Small intestine (tissue), 16 donors: ENCODE results near the gene TNPO3. TPM values are rescaled to one million over a fixed set of nuclear protein-coding genes. Genes with fewer than 3 reads are reported as not detected.

Experiments used
- DNase-seq, 2 donors: peaks; one replicate each; pipeline versions ENCODE4 v3.0.0 to v3.0.0-alpha.2; 2013
- FAIRE-seq: peaks from 2 replicates; lab custom pipeline; 2012; peaks lifted over from hg19 to GRCh38; lab: Jason Lieb, UNC
- H3K27ac ChIP-seq, 3 donors: one replicate each; pipeline ENCODE4 v1.5.1; 2013; ENCODE audit warnings: low read length in 2 of 3, mild to moderate bottlenecking in 2 of 3, control low read depth in 1 of 3, inconsistent platforms in 1 of 3, low read depth in 1 of 3, moderate library complexity in 1 of 3
- H3K27me3 ChIP-seq, 3 donors: one replicate each; pipeline ENCODE4 v1.6.1; 2013; ENCODE audit warnings: low read length in 3 of 3, inconsistent platforms in 1 of 3; ENCODE audit not compliant: control insufficient read depth in 3 of 3, insufficient read depth in 3 of 3
- H3K36me3 ChIP-seq, 3 donors: one replicate each; pipeline ENCODE4 v1.6.1; 2013; ENCODE audit warnings: low read length in 3 of 3, inconsistent platforms in 1 of 3, low read depth in 1 of 3, mild to moderate bottlenecking in 1 of 3, moderate library complexity in 1 of 3; ENCODE audit not compliant: control insufficient read depth in 3 of 3, insufficient read depth in 2 of 3
- H3K4me1 ChIP-seq, 3 donors: one replicate each; pipeline ENCODE4 v1.6.1; 2013; ENCODE audit warnings: low read length in 2 of 3, inconsistent platforms in 1 of 3, low read depth in 1 of 3, mild to moderate bottlenecking in 1 of 3, moderate library complexity in 1 of 3; ENCODE audit not compliant: control insufficient read depth in 3 of 3, insufficient read depth in 2 of 3
- H3K4me3 ChIP-seq, 3 donors: one replicate each; pipeline ENCODE4 v1.5.1; 2013; ENCODE audit warnings: low read length in 3 of 3, control low read depth in 1 of 3, inconsistent platforms in 1 of 3, low read depth in 1 of 3, mild to moderate bottlenecking in 1 of 3, moderate library complexity in 1 of 3
- H3K9me3 ChIP-seq, 2 donors: one replicate each; pipeline ENCODE4 v1.6.1; 2013; ENCODE audit warnings: low read depth in 1 of 2, low read length in 1 of 2; ENCODE audit not compliant: control insufficient read depth in 2 of 2, insufficient read depth in 1 of 2
- WGBS, 3 donors: extraction: QIAGEN DNeasy Blood & Tissue Kit; methylation state at CpG; one replicate each; pipeline ENCODE4 v1.1.7; 2013; 5-methylcytosine and 5-hydroxymethylcytosine counted together
- long read RNA-seq, 10 donors: transcript quantifications; one replicate each; lab custom pipeline, GENCODE V29; 2026
- polyA plus RNA-seq, 4 donors: library from polyadenylated mRNA; stranded (reverse) in 3 of 4; unstranded in 1 of 4; fragments of 200-250 nt in 3 of 4; fragments of 120-200 nt in 1 of 4; gene quantifications; one replicate each; pipeline versions ENCODE4 v1.2.1 to v1.2.3, GENCODE V29; 2013
- donor health status: healthy with polysubstance abuse.
- donor health status: control.
- donor health status: control.
- donor health status: Bipolar disorder and iron deficiency.
- donor health status: healthy.

TNPO3 gene
- polyA plus RNA-seq: 10 to 100 TPM; 14.1 to 34.1 (median 17.2) TPM
- long read RNA-seq, donor 1, full-length matches to known transcripts: 7 of 27 reads
- long read RNA-seq, donor 1, partial matches to known transcripts: 20 of 27 reads
- long read RNA-seq, donor 1, other reads (novel, unspliced or antisense): 0 of 27 reads
- long read RNA-seq, donor 2, full-length matches to known transcripts: 5 of 5 reads
- long read RNA-seq, donor 2, partial matches to known transcripts: 0 of 5 reads
- long read RNA-seq, donor 2, other reads (novel, unspliced or antisense): 0 of 5 reads
- long read RNA-seq, donor 3, partial matches to known transcripts: 22 of 22 reads
- long read RNA-seq, donor 3, other reads (novel, unspliced or antisense): 0 of 22 reads
- long read RNA-seq, donor 4: 0 reads
- long read RNA-seq, donor 5: 0 reads
- long read RNA-seq, donor 6, full-length matches to known transcripts: 2 of 2 reads
- long read RNA-seq, donor 6, partial matches to known transcripts: 0 of 2 reads
- long read RNA-seq, donor 6, other reads (novel, unspliced or antisense): 0 of 2 reads
- long read RNA-seq, donor 7, full-length matches to known transcripts: 6 of 19 reads
- long read RNA-seq, donor 7, partial matches to known transcripts: 13 of 19 reads
- long read RNA-seq, donor 7, other reads (novel, unspliced or antisense): 0 of 19 reads
- long read RNA-seq, donor 8: 0 reads
- long read RNA-seq, donor 9: 0 reads
- long read RNA-seq, donor 10, full-length matches to known transcripts: 5 of 29 reads
- long read RNA-seq, donor 10, partial matches to known transcripts: 24 of 29 reads
- long read RNA-seq, donor 10, other reads (novel, unspliced or antisense): 0 of 29 reads

GRCh38 chr7:129054438-129055293 lies at the start of gene TNPO3:
TSS of gene TNPO3 (minus strand) at chr7:129055111. CDS start at chr7:129054770, 341 bp downstream.
- FAIRE-seq (no peak), DNase-seq (peak; percentile 96 to 97)
- peak within 1 kb of the TSS; percentile 91 to 99 (median 92) for H3K27ac ChIP-seq
- WGBS, 3 donors: 0% methylated on average over 59 of the region's 59 CpGs
- peaks cover 2 to 7% (median 2%) of the 10 kb centered on the region in 3 donors for H3K4me1 ChIP-seq
- H3K9me3 ChIP-seq: no peaks in the 10 kb centered on the region
- H3K27me3 ChIP-seq: no peaks in the 10 kb centered on the region
- H3K36me3 ChIP-seq: peaks cover 0 to 5% (median 2%) of the 10 kb centered on the region in 3 donors
- peak within 1 kb of the TSS; percentile 73 to 97 (median 87) for H3K4me3 ChIP-seq

DNA sequence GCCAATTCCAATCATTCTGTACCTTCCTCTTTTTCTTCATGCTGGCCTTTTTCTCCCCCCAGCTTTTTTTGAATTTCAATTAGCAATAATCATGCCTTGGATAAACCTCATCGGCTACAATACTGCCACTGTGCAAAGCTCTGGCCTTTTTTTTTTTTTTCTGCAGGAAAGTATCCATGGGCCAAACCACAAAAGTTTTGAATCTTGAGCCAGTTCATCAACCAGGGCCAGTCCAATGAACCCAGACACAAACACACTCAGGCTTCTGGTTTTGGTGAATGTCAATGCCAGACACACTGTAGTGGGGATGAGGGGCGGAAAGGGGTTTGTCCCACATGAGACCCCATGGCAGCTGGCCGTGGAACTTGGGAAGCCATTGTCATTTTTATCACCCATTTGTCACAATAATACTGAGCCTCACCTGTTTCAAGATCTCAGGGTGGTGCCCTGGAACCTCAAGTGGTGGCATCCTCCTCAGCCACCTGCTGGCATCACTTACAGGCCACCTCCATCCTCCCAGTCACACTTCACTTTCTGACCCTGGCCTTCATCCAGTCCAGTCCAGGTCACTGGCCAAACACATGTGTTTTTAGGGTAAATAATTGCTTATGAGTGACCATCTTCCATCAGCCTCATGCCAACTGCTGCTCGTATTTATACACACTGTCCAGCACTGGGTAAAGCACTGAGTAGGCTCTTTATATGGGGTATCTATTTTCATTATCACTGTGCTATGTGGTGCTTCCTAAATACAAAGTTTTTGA lies 48.8 kb upstream of the TNPO3 start:
- peak overlapping the region in 1 of 3 donors; percentile 87 for H3K27ac ChIP-seq
- WGBS, 3 donors: 80 to 95% (median 86%) methylated on average over 4 of the region's 4 CpGs

GRCh38 chr7:129101746-129102145 lies 46.8 kb upstream of the TNPO3 start:
- no peaks in the 10 kb centered on the region for H3K9me3 ChIP-seq
- no peak overlapping the region for H3K4me3 ChIP-seq
- WGBS, 3 donors: 76 to 94% (median 89%) methylated on average over 6 of the region's 6 CpGs
- H3K27ac ChIP-seq: peak overlapping the region in 1 of 3 donors; percentile 87
- H3K27me3 ChIP-seq: no peaks in the 10 kb centered on the region
- H3K36me3 ChIP-seq: no peaks in the 10 kb centered on the region
- peak in 1 of 2 donors; percentile 17 for DNase-seq
- H3K4me1 ChIP-seq: peaks cover 0 to 36% (median 4%) of the 10 kb centered on the region in 3 donors
- FAIRE-seq: no peak

More for the DNA sequence above, 48.8 kb upstream of the TNPO3 start:
- FAIRE-seq (no peak), DNase-seq (no peak)
- Histone ChIP-seq H3K4me1 (peaks cover 0 to 36% (median 4%) of the 10 kb centered on the region in 3 donors), H3K27me3 (no peaks in the 10 kb centered on the region), H3K9me3 (no peaks in the 10 kb centered on the region), H3K36me3 (no peaks in the 10 kb centered on the region), H3K4me3 (no peak overlapping the region)

DNA sequence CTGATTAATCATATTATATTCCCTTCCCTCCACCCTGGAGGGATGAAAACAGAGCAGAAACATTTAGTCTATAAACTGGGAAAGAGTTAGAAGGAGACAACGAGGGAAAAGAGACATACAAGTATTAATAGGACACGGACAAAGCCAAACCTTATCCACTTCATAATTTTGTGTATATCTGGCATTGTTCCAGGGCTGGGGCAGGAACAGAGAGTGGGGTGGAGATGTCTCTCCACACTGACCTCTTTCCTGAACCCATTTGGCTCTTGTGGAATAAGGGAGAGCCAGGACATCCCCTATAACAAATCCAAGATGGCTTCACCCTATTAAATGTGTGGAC lies 45.9 kb upstream of the TNPO3 start:
- Histone ChIP-seq H3K9me3 (no peaks in the 10 kb centered on the region), H3K4me1 (peaks cover 0 to 36% (median 4%) of the 10 kb centered on the region in 3 donors), H3K27ac (peak overlapping the region in 1 of 3 donors; percentile 87), H3K36me3 (no peaks in the 10 kb centered on the region), H3K4me3 (no peak overlapping the region), H3K27me3 (no peaks in the 10 kb centered on the region)
- DNase-seq (peak in 1 of 2 donors; percentile 35), FAIRE-seq (no peak)
- 27 to 45% (median 28%) methylated on average over 2 of the region's 2 CpGs for WGBS, 3 donors

DNA sequence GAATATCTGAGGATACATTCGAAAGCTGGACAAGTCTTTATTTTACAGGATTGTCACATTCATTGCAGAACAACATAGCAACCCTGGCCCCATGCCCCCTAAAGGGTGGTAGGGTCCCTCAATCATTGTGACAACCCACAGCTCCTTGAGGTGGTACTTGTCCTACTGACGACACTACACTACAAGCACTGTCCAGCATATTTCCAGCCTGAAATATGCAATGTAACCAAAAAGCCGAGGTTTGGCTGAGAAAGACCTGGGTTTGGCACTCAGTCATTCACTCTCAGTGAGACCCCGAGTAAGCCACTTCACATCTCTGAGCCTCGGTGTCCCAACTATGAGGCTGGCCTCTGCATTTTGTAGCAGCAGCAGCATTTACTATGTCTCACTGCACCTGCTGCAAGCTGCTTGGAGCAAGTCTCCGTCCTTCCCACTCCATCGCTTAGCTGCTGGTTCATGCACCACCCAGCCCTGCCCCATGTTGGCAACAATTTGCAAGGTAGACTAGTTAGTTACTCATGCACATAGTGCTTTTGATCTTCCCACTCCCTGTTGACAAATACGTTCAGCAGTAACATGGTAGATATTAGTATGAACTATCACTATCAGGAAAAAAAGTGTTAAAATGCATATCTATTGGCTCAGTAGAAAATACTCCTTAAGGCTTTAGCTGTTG lies 43.6 kb upstream of the TNPO3 start:
- 59 to 87% (median 60%) methylated on average over 8 of the region's 8 CpGs for WGBS, 3 donors

DNA sequence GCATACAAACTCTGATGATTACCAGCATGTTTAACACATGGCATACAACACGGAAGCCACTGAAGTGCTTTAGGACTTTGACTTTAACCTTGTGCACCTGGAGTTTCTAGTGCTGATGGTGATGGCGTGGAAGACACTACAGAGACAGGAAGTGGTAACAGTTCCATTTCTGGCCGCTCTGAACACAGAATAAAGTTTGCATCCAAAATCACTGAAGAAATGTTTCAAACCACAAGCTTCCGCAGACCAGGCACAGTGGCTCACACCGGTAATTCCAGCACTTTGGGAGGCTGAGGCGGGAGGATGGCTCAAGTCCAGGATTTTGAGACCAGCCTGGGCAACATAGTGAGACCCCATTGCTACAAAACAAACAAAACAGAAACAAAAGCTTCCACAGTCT lies 40.3 kb upstream of the TNPO3 start:
- no peak overlapping the region for H3K4me3 ChIP-seq
- H3K9me3 ChIP-seq: no peaks in the 10 kb centered on the region
- H3K4me1 ChIP-seq: peaks cover 0 to 4% (median 0%) of the 10 kb centered on the region in 3 donors
- FAIRE-seq: no peak
- 33 to 51% (median 38%) methylated on average over 6 of the region's 6 CpGs for WGBS, 3 donors
- DNase-seq: peak; percentile 35 to 59
- no peaks in the 10 kb centered on the region for H3K27me3 ChIP-seq
- H3K27ac ChIP-seq: no peak overlapping the region
- no peaks in the 10 kb centered on the region for H3K36me3 ChIP-seq

More for the DNA sequence above, 43.6 kb upstream of the TNPO3 start:
- peaks cover 0 to 30% (median 4%) of the 10 kb centered on the region in 3 donors for H3K4me1 ChIP-seq
- H3K27ac ChIP-seq: no peak overlapping the region
- FAIRE-seq (no peak), DNase-seq (peak in 1 of 2 donors; percentile 19)
- H3K4me3 ChIP-seq: no peak overlapping the region
- no peaks in the 10 kb centered on the region for H3K27me3 ChIP-seq
- H3K9me3 ChIP-seq: no peaks in the 10 kb centered on the region
- no peaks in the 10 kb centered on the region for H3K36me3 ChIP-seq

DNA sequence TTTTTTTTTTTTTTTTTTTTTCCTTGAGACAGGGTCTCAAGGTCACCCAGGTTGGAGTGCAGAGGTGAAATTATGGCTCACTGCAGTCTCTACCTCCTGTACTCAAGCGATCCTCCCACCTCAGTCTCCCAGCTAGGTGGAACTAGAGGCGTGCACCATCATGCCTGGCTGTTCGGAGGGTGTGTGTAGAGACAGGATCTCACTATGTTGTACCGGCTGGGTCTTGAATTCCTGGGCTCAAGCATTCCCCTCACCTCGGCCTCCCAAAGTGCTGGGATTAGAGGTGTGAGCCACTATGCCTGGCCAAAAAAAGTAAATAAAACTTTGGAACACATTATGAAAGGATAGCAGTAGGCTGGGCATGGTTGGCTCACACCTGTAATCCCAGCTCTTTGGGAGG lies 39.6 kb upstream of the TNPO3 start:
- Histone ChIP-seq H3K36me3 (no peaks in the 10 kb centered on the region), H3K27me3 (no peaks in the 10 kb centered on the region), H3K4me1 (no peaks in the 10 kb centered on the region), H3K4me3 (no peak overlapping the region), H3K27ac (no peak overlapping the region), H3K9me3 (no peaks in the 10 kb centered on the region)
- FAIRE-seq (no peak), DNase-seq (no peak)
- WGBS, 3 donors: 84 to 97% (median 92%) methylated on average over 5 of the region's 5 CpGs
